Caco-2 (cell line): ENCODE measurements around the gene APIP. TPM values are rescaled to one million over a fixed set of nuclear protein-coding genes. Genes with fewer than 3 reads are reported as not detected.

ENCODE experiments used
- BruUV-seq: library from RNA; stranded (reverse); fragments of 400-500 nt; replicated peaks from 2 replicates; lab custom pipeline; 2021; lab: Mats Ljungman, UMichigan
- CTCF ChIA-PET: fragments of 300-600 bp; sonication (Branson Sonifier 250); formaldehyde crosslinking; loops from one replicate; lab custom pipeline; 2022; ENCODE audit warnings: antibody characterized with exemption; lab: Charles Lee
- POLR2A ChIA-PET: fragments of 300-600 bp; sonication (Branson Sonifier 250); formaldehyde crosslinking; loops from one replicate; lab custom pipeline; 2022; ENCODE audit warnings: antibody characterized with exemption; lab: Charles Lee
- DNase-seq, 2 experiments: peaks; one replicate each; pipeline versions ENCODE4 v3.0.0 to v3.0.0-alpha.2; 2020 to 2022
- H3K27me3 ChIP-seq: replicated peaks from 2 replicates; pipeline ENCODE4 v1.6.0; 2011; ENCODE audit warnings: low read length; ENCODE audit not compliant: control insufficient read depth, insufficient read depth
- H3K36me3 ChIP-seq: 2 replicates; pipeline ENCODE4 v1.5.1; 2011; ENCODE audit warnings: low read length; ENCODE audit not compliant: control insufficient read depth, insufficient read depth
- H3K4me1 ChIP-seq: fragments of 250-450 bp; sonication (Bioruptor Pico); 2 replicates; pipeline ENCODE4 v1.5.1; 2020; ENCODE audit warnings: mild to moderate bottlenecking
- H3K4me3 ChIP-seq: 2 replicates; pipeline ENCODE4 v1.5.1; 2011; ENCODE audit warnings: low read depth, mild to moderate bottlenecking, control low read depth, low read length
- H3K9me3 ChIP-seq: fragments of 250-450 bp; sonication (Bioruptor Pico); 2 replicates; pipeline ENCODE4 v1.5.1; 2020; ENCODE audit warnings: mild to moderate bottlenecking, moderate library complexity
- H3K27ac Mint-ChIP-seq: one replicate; pipeline ENCODE4 v1.8.0; 2022; ENCODE audit warnings: mixed read lengths; ENCODE audit not compliant: unreplicated experiment
- H3K27me3 Mint-ChIP-seq: one replicate; pipeline ENCODE4 v1.8.0; 2022; ENCODE audit warnings: mixed read lengths; ENCODE audit not compliant: insufficient read depth, unreplicated experiment
- H3K36me3 Mint-ChIP-seq: one replicate; pipeline ENCODE4 v1.8.0; 2022; ENCODE audit warnings: mild to moderate bottlenecking, mixed read lengths; ENCODE audit not compliant: insufficient read depth, unreplicated experiment
- H3K4me1 Mint-ChIP-seq: one replicate; pipeline ENCODE4 v1.8.0; 2022; ENCODE audit warnings: low read depth, mixed read lengths; ENCODE audit not compliant: unreplicated experiment
- H3K4me3 Mint-ChIP-seq: one replicate; pipeline ENCODE4 v1.8.0; 2022; ENCODE audit warnings: mild to moderate bottlenecking, moderate library complexity, mixed read lengths; ENCODE audit not compliant: unreplicated experiment
- H3K9me3 Mint-ChIP-seq: one replicate; pipeline ENCODE4 v1.8.0; 2022; ENCODE audit warnings: mixed read lengths; ENCODE audit not compliant: unreplicated experiment
- intact Hi-C: fragments of 100-400 bp; cut with micrococcal nuclease; formaldehyde crosslinking; loops from one replicate; pipeline ENCODE4 v1.10.0; 2022; ENCODE audit not compliant: unreplicated experiment
- total RNA-seq: library from RNA; stranded (reverse); gene quantifications from 2 replicates; pipeline ENCODE4 v1.2.3, GENCODE V29; 2022
- TF ChIP-seq, protein P1 (sequence below), 2 experiments: fragments of 200-600 bp in 1 of 2; IDR thresholded peaks; 1 replicate in 1 of 2; 2 replicates in 1 of 2; pipeline versions ENCODE4 v1.5.1 to v1.8.0; 2011 to 2022; ENCODE audit warnings: antibody characterized with exemption in 1 of 2, control low read depth in 1 of 2, inconsistent platforms in 1 of 2, low read depth in 1 of 2, low read length in 1 of 2, mild to moderate bottlenecking in 1 of 2, moderate library complexity in 1 of 2; ENCODE audit not compliant: insufficient read depth in 1 of 2, severe bottlenecking in 1 of 2, unreplicated experiment in 1 of 2

APIP gene
- total RNA-seq, 1 experiment from 2014 or later, result 19.8 TPM

DNA sequence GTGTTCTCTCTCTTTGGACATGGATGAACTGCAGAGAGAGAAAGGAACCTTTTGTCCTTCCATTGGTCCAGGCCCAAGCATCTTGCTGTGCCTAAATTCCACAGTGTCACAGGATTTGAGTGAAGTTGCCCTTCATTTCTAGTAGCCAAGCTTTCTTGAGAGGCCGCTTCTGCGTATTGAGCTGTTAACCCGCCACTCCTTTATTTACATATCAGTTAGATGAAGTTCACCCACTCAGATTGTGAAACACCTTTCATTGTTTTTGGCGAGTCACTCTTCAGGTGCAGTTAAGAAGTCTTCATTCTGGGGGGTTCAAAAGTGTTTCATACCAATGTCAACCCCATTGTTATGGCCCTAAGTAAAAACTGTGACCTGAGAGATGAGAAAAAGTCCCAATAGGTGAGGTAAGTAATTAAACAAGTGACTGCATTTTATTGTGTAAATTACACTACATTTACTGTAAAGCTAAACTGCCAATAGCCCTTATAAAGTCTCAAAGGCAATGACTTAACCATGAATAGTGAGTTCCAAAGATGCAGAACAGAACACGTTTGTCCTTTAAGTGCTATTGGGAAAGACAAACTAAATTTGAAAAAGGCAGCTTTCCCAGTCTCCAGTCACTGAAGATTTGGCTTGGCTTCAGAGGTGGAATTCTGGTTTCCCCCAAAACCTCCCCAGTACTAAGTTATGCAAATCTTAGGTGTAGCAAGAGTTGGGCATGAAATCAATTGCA is 61.0 kb downstream of the APIP start:
- TF ChIP-seq, protein P1, sequence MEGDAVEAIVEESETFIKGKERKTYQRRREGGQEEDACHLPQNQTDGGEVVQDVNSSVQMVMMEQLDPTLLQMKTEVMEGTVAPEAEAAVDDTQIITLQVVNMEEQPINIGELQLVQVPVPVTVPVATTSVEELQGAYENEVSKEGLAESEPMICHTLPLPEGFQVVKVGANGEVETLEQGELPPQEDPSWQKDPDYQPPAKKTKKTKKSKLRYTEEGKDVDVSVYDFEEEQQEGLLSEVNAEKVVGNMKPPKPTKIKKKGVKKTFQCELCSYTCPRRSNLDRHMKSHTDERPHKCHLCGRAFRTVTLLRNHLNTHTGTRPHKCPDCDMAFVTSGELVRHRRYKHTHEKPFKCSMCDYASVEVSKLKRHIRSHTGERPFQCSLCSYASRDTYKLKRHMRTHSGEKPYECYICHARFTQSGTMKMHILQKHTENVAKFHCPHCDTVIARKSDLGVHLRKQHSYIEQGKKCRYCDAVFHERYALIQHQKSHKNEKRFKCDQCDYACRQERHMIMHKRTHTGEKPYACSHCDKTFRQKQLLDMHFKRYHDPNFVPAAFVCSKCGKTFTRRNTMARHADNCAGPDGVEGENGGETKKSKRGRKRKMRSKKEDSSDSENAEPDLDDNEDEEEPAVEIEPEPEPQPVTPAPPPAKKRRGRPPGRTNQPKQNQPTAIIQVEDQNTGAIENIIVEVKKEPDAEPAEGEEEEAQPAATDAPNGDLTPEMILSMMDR (IDR thresholded peaks at IDR 0.05; ENCODE audit: insufficient read depth in 1 of 2, low read depth in 1 of 2, low read length in 1 of 2, severe bottlenecking in 1 of 2, unreplicated experiment in 1 of 2), result no peak
- H3K27ac Mint-ChIP-seq, result no peak overlapping the region
- no peak overlapping the region for H3K4me3 Mint-ChIP-seq
- no peaks in the 10 kb centered on the region for H3K9me3 Mint-ChIP-seq
- Histone ChIP-seq H3K4me3 (no peak overlapping the region), H3K36me3 (no peaks in the 10 kb centered on the region), H3K27me3 (no peaks in the 10 kb centered on the region), H3K4me1 (peaks cover 30% of the 10 kb centered on the region), H3K9me3 (no peaks in the 10 kb centered on the region)
- no peaks in the 10 kb centered on the region for H3K36me3 Mint-ChIP-seq
- intact Hi-C loops, result no loop called here
- no TSS peak for BruUV-seq
- H3K27me3 Mint-ChIP-seq, result no peaks in the 10 kb centered on the region
- POLR2A ChIA-PET, result no interaction called here
- peaks cover 23% of the 10 kb centered on the region for H3K4me1 Mint-ChIP-seq
- DNase-seq, result no peak
- CTCF ChIA-PET, result no interaction called here

DNA sequence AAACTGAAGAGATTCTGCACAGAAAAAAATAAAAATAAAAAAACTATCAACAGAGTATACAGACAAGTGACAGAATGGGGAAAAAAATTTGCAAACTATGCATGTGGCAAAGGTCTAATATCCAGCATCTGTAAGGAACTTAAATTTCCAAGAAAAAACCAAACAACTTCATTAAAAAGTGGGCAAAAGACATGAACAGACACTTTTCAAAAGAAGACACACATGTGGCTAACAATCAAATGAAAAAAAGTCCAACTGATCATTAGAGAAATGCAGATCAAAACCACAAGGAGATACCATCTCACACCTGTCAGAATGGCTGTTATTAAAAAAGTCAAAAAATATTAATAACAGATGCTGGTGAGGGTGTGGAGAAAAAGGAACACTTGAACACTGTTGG is 64.3 kb downstream of the APIP start:
- no peak for DNase-seq
- BruUV-seq, result no TSS peak
- intact Hi-C loops, result no loop called here
- Histone ChIP-seq H3K36me3 (no peaks in the 10 kb centered on the region), H3K4me1 (peaks cover 20% of the 10 kb centered on the region), H3K4me3 (no peak overlapping the region), H3K27me3 (no peaks in the 10 kb centered on the region), H3K9me3 (no peaks in the 10 kb centered on the region)
- Mint-ChIP-seq H3K9me3 (no peaks in the 10 kb centered on the region), H3K27me3 (no peaks in the 10 kb centered on the region), H3K4me1 (peaks cover 13% of the 10 kb centered on the region), H3K36me3 (no peaks in the 10 kb centered on the region), H3K4me3 (no peak overlapping the region), H3K27ac (no peak overlapping the region)
- ChIA-PET POLR2A (no interaction called here), CTCF (no interaction called here)
- TF ChIP-seq, protein P1 (IDR thresholded peaks at IDR 0.05; ENCODE audit: insufficient read depth in 1 of 2, low read depth in 1 of 2, low read length in 1 of 2, severe bottlenecking in 1 of 2, unreplicated experiment in 1 of 2), result no peak

- Mint-ChIP-seq H3K27ac (no peak overlapping the region), H3K4me3 (no peak overlapping the region), H3K4me1 (peaks cover 13% of the 10 kb centered on the region), H3K27me3 (no peaks in the 10 kb centered on the region), H3K9me3 (no peaks in the 10 kb centered on the region), H3K36me3 (no peaks in the 10 kb centered on the region)
- POLR2A ChIA-PET, result no interaction called here
- intact Hi-C loops, result no loop called here
- Histone ChIP-seq H3K9me3 (no peaks in the 10 kb centered on the region), H3K27me3 (no peaks in the 10 kb centered on the region), H3K36me3 (no peaks in the 10 kb centered on the region), H3K4me3 (no peak overlapping the region), H3K4me1 (peaks cover 20% of the 10 kb centered on the region)
- DNase-seq, result no peak
- BruUV-seq, result no TSS peak
- CTCF ChIA-PET, result no interaction called here
- TF ChIP-seq, protein P1 (IDR thresholded peaks at IDR 0.05; ENCODE audit: insufficient read depth in 1 of 2, low read depth in 1 of 2, low read length in 1 of 2, severe bottlenecking in 1 of 2, unreplicated experiment in 1 of 2), result no peak
These were observed 65.8 kb downstream of the APIP start for GRCh38 chr11:34850334-34850733.
